ENCODE data around the gene RPUSD4. TPM values are rescaled to one million over a fixed set of nuclear protein-coding genes. Genes with fewer than 3 reads are reported as not detected.
"Not testable (repeated sequence)": the region's sequence is repeated elsewhere in the genome, so short reads cannot be mapped to it uniquely, and the experiment has no call there.

Gene RPUSD4
- 48.6 and 51.1 TPM in 2 replicates for total RNA-seq

- Mint-ChIP-seq H3K9me3 (no peaks in the 10 kb centered on the region), H3K27ac (peak within 1 kb of the TSS; percentile 97), H3K27me3 (peaks cover 7% of the 10 kb centered on the region), H3K4me3 (peak within 1 kb of the TSS; percentile 100), H3K36me3 (ENCODE audit: low read depth) (peaks cover 23% of the 10 kb centered on the region), H3K4me1 (peaks cover 32% of the 10 kb centered on the region)
- intact Hi-C loops (cut with micrococcal nuclease), result loop anchor here (1.0 to 5.0 kb wide), 8 partner anchors 58 to 639 kb away; partner anchors contain the start of genes DCPS, FOXRED1, HYLS1 and PUS3
- DNase-seq, result peak; percentile 100
Measured at GRCh38 chr11:126211236-126212088, at the start of gene RPUSD4, which contains the start of gene FAM118B. Gene RPUSD4, minus strand, starts transcription at chr11:126211650. Its CDS starts 12 bp downstream, at chr11:126211638. Gene FAM118B, plus strand, starts transcription at chr11:126211782. Its CDS starts 23,220 bp downstream, at chr11:126235002.

- intact Hi-C loops (cut with micrococcal nuclease), result no loop called here
- no peak overlapping the region for H3K4me3 Mint-ChIP-seq
- H3K9me3 Mint-ChIP-seq, result no peaks in the 10 kb centered on the region
- no peaks in the 10 kb centered on the region for H3K27me3 Mint-ChIP-seq
- H3K36me3 Mint-ChIP-seq (ENCODE audit: low read depth), result peaks cover 29% of the 10 kb centered on the region
- H3K4me1 Mint-ChIP-seq, result peaks cover 2% of the 10 kb centered on the region
- H3K27ac Mint-ChIP-seq, result no peak overlapping the region
- DNase-seq, result no peak
Measured at GRCh38 chr11:126257764-126258163, 46.3 kb upstream of the RPUSD4 start.

- intact Hi-C loops (cut with micrococcal nuclease), result no loop called here
- peaks cover 2% of the 10 kb centered on the region for H3K4me1 Mint-ChIP-seq
- H3K27me3 Mint-ChIP-seq, result no peaks in the 10 kb centered on the region
- no peak overlapping the region for H3K27ac Mint-ChIP-seq
- H3K9me3 Mint-ChIP-seq, result no peaks in the 10 kb centered on the region
- DNase-seq, result no peak
- H3K36me3 Mint-ChIP-seq (ENCODE audit: low read depth), result peaks cover 29% of the 10 kb centered on the region
- no peak overlapping the region for H3K4me3 Mint-ChIP-seq
Measured at GRCh38 chr11:126257144-126257543, 45.7 kb upstream of the RPUSD4 start.

GRCh38 chr11:126256216-126256615, 44.8 kb upstream of the RPUSD4 start:
- H3K36me3 Mint-ChIP-seq (ENCODE audit: low read depth), result peaks cover 26% of the 10 kb centered on the region
- H3K27ac Mint-ChIP-seq, result no peak overlapping the region
- H3K4me1 Mint-ChIP-seq, result peaks cover 2% of the 10 kb centered on the region
- no peak for DNase-seq
- H3K27me3 Mint-ChIP-seq, result no peaks in the 10 kb centered on the region
- H3K9me3 Mint-ChIP-seq, result no peaks in the 10 kb centered on the region
- H3K4me3 Mint-ChIP-seq, result no peak overlapping the region
- intact Hi-C loops (cut with micrococcal nuclease), result no loop called here

GRCh38 chr11:126255507-126255906, 44.1 kb upstream of the RPUSD4 start:
- DNase-seq; intact Hi-C loops (cut with micrococcal nuclease); H3K27ac Mint-ChIP-seq; H3K4me1 Mint-ChIP-seq; H3K4me3 Mint-ChIP-seq; H3K27me3 Mint-ChIP-seq; H3K9me3 Mint-ChIP-seq: not testable (repeated sequence)
- H3K36me3 Mint-ChIP-seq (ENCODE audit: low read depth), result peaks cover 20% of the 10 kb centered on the region

- intact Hi-C loops (cut with micrococcal nuclease), result no loop called here
- Mint-ChIP-seq H3K27ac (no peak overlapping the region), H3K27me3 (no peaks in the 10 kb centered on the region), H3K4me3 (no peak overlapping the region), H3K9me3 (no peaks in the 10 kb centered on the region), H3K36me3 (ENCODE audit: low read depth) (peaks cover 18% of the 10 kb centered on the region), H3K4me1 (peaks cover 2% of the 10 kb centered on the region)
- DNase-seq, result no peak
Measured at GRCh38 chr11:126254819-126255218, 43.4 kb upstream of the RPUSD4 start.

- Mint-ChIP-seq H3K4me3 (no peak overlapping the region), H3K9me3 (no peaks in the 10 kb centered on the region), H3K27me3 (no peaks in the 10 kb centered on the region), H3K36me3 (ENCODE audit: low read depth) (peaks cover 20% of the 10 kb centered on the region), H3K27ac (no peak overlapping the region), H3K4me1 (peaks cover 2% of the 10 kb centered on the region)
- DNase-seq, result no peak
- intact Hi-C loops (cut with micrococcal nuclease), result no loop called here
Measured at GRCh38 chr11:126253265-126253664, 41.8 kb upstream of the RPUSD4 start.

GRCh38 chr11:126246636-126247035, 35.2 kb upstream of the RPUSD4 start:
- DNase-seq, result no peak
- peaks cover 11% of the 10 kb centered on the region for H3K36me3 Mint-ChIP-seq (ENCODE audit: low read depth)
- no peaks in the 10 kb centered on the region for H3K9me3 Mint-ChIP-seq
- H3K4me1 Mint-ChIP-seq, result no peaks in the 10 kb centered on the region
- no peak overlapping the region for H3K4me3 Mint-ChIP-seq
- intact Hi-C loops (cut with micrococcal nuclease), result no loop called here
- no peaks in the 10 kb centered on the region for H3K27me3 Mint-ChIP-seq
- H3K27ac Mint-ChIP-seq, result no peak overlapping the region

- no peak overlapping the region for H3K27ac Mint-ChIP-seq
- intact Hi-C loops (cut with micrococcal nuclease), result no loop called here
- H3K4me3 Mint-ChIP-seq, result no peak overlapping the region
- H3K4me1 Mint-ChIP-seq, result no peaks in the 10 kb centered on the region
- H3K27me3 Mint-ChIP-seq, result no peaks in the 10 kb centered on the region
- H3K9me3 Mint-ChIP-seq, result no peaks in the 10 kb centered on the region
- H3K36me3 Mint-ChIP-seq (ENCODE audit: low read depth), result peaks cover 20% of the 10 kb centered on the region
- DNase-seq, result no peak
Measured at GRCh38 chr11:126233391-126233790, 21.9 kb upstream of the RPUSD4 start.

GRCh38 chr11:126232683-126233082, 21.2 kb upstream of the RPUSD4 start:
- no peak overlapping the region for H3K27ac Mint-ChIP-seq
- no peak for DNase-seq
- H3K4me1 Mint-ChIP-seq, result no peaks in the 10 kb centered on the region
- intact Hi-C loops (cut with micrococcal nuclease), result no loop called here
- no peaks in the 10 kb centered on the region for H3K9me3 Mint-ChIP-seq
- no peak overlapping the region for H3K4me3 Mint-ChIP-seq
- no peaks in the 10 kb centered on the region for H3K27me3 Mint-ChIP-seq
- peaks cover 16% of the 10 kb centered on the region for H3K36me3 Mint-ChIP-seq (ENCODE audit: low read depth)

- no peak for DNase-seq
- Mint-ChIP-seq H3K27ac (no peak overlapping the region), H3K4me1 (no peaks in the 10 kb centered on the region), H3K9me3 (no peaks in the 10 kb centered on the region), H3K4me3 (no peak overlapping the region), H3K36me3 (ENCODE audit: low read depth) (peaks cover 16% of the 10 kb centered on the region), H3K27me3 (no peaks in the 10 kb centered on the region)
- intact Hi-C loops (cut with micrococcal nuclease), result no loop called here
Measured at GRCh38 chr11:126231725-126232459, 20.4 kb upstream of the RPUSD4 start.

GRCh38 chr11:126229858-126230540, 18.5 kb upstream of the RPUSD4 start:
- H3K27me3 Mint-ChIP-seq, result no peaks in the 10 kb centered on the region
- intact Hi-C loops (cut with micrococcal nuclease), result no loop called here
- no peak overlapping the region for H3K27ac Mint-ChIP-seq
- peaks cover 8% of the 10 kb centered on the region for H3K36me3 Mint-ChIP-seq (ENCODE audit: low read depth)
- H3K4me1 Mint-ChIP-seq, result no peaks in the 10 kb centered on the region
- H3K9me3 Mint-ChIP-seq, result no peaks in the 10 kb centered on the region
- no peak for DNase-seq
- no peak overlapping the region for H3K4me3 Mint-ChIP-seq

- H3K4me3 Mint-ChIP-seq, result no peak overlapping the region
- H3K9me3 Mint-ChIP-seq, result no peaks in the 10 kb centered on the region
- no peak overlapping the region for H3K27ac Mint-ChIP-seq
- no peaks in the 10 kb centered on the region for H3K4me1 Mint-ChIP-seq
- H3K27me3 Mint-ChIP-seq, result no peaks in the 10 kb centered on the region
- no peak for DNase-seq
- H3K36me3 Mint-ChIP-seq (ENCODE audit: low read depth), result peaks cover 7% of the 10 kb centered on the region
- intact Hi-C loops (cut with micrococcal nuclease), result no loop called here
Measured at GRCh38 chr11:126226334-126227084, 15.1 kb upstream of the RPUSD4 start.
